GM12878 (cell line): ENCODE data around the gene KRT72. TPM values are rescaled to one million over a fixed set of nuclear protein-coding genes. Genes with fewer than 3 reads are reported as not detected.

Experiments
- ATAC-seq: fragments of 200-7000 bp; cut with Tn5 transposase; 3 replicates; pipeline ENCODE4 v1.9.1; 2020; ENCODE audit warnings: mild to moderate bottlenecking, moderate library complexity
- BruUV-seq: library from RNA; stranded (reverse); fragments of 400-500 nt; replicated peaks from 2 replicates; lab custom pipeline; 2021; lab: Mats Ljungman, UMichigan
- CTCF ChIA-PET: fragments of 300-600 bp; sonication (Branson Sonifier 250); formaldehyde crosslinking; extraction: SDS; loops from one replicate; lab custom pipeline; 2021; ENCODE audit warnings: inconsistent platforms; lab: Yijun Ruan, JAX
- POLR2A ChIA-PET: fragments of 350-600 bp; formaldehyde crosslinking; extraction: SDS; loops from one replicate; lab custom pipeline; 2021; ENCODE audit warnings: inconsistent platforms; lab: Charles Lee
- RAD21 ChIA-PET: fragments of 300-600 bp; sonication (Branson Sonifier 250); formaldehyde crosslinking; loops from one replicate; lab custom pipeline; 2023; ENCODE audit warnings: antibody characterized with exemption; ENCODE audit not compliant: unreplicated experiment; lab: Charles Lee
- SMC1A ChIA-PET: fragments of 300-600 bp; sonication (Branson Sonifier 250); formaldehyde crosslinking; loops from one replicate; lab custom pipeline; 2023; ENCODE audit not compliant: unreplicated experiment, uncharacterized antibody; lab: Charles Lee
- DNase-seq: peaks from one replicate; pipeline ENCODE4 v3.0.0-alpha.2; 2011; ENCODE audit warnings: low read depth, low spot score
- FAIRE-seq: peaks from 3 replicates; lab custom pipeline; 2011; peaks lifted over from hg19 to GRCh38; lab: Jason Lieb, UNC
- H2AFZ ChIP-seq: 2 replicates; pipeline ENCODE4 v1.6.0; 2011; ENCODE audit warnings: low read depth, low read length, control low read depth; ENCODE audit not compliant: control insufficient read depth
- H3K27ac ChIP-seq: 2 replicates; pipeline ENCODE4 v1.5.1; 2011; ENCODE audit warnings: control low read depth; ENCODE audit not compliant: control insufficient read depth, insufficient read depth
- H3K27me3 ChIP-seq, 2 experiments: replicated peaks in 1 of 2; 2 replicates each; pipeline versions ENCODE4 v1.6.0 to v1.6.1; 2011; ENCODE audit warnings: low read length in 1 of 2; ENCODE audit not compliant: control insufficient read depth in 2 of 2, insufficient read depth in 2 of 2
- H3K36me3 ChIP-seq, 2 experiments: 2 replicates each; pipeline ENCODE4 v1.5.1; 2011; ENCODE audit warnings: low read length in 1 of 2; ENCODE audit not compliant: control insufficient read depth in 2 of 2, insufficient read depth in 2 of 2
- H3K4me1 ChIP-seq: 2 replicates; pipeline ENCODE4 v1.6.1; 2011; ENCODE audit warnings: mild to moderate bottlenecking, low read length, moderate library complexity, mixed read lengths; ENCODE audit not compliant: control insufficient read depth, insufficient read depth
- H3K4me2 ChIP-seq: 2 replicates; pipeline ENCODE4 v1.6.0; 2011; ENCODE audit warnings: control low read depth; ENCODE audit not compliant: control insufficient read depth, insufficient read depth
- H3K4me3 ChIP-seq: fragments of 200-600 bp; sonication (generic); 2 replicates; pipeline ENCODE4 v1.5.1; 2016
- H3K79me2 ChIP-seq: 2 replicates; pipeline ENCODE4 v1.6.0; 2011; ENCODE audit warnings: low read length; ENCODE audit not compliant: control insufficient read depth, insufficient read depth
- H3K9ac ChIP-seq: 2 replicates; pipeline ENCODE4 v1.8.0; 2011; ENCODE audit warnings: low read length, control low read depth, mixed read lengths; ENCODE audit not compliant: control insufficient read depth, insufficient read depth
- H3K9me3 ChIP-seq: replicated peaks from 3 replicates; pipeline ENCODE4 v1.5.1; 2011; ENCODE audit warnings: mild to moderate bottlenecking, low read length; ENCODE audit not compliant: control insufficient read depth, insufficient read depth
- H4K20me1 ChIP-seq: 2 replicates; pipeline ENCODE4 v1.6.0; 2011; ENCODE audit not compliant: control insufficient read depth, insufficient read depth
- ATF7 ChIP-seq: fragments of 450-650 bp; IDR thresholded peaks from 2 replicates; pipeline ENCODE4 v1.6.1; 2016; ENCODE audit warnings: low read depth, mild to moderate bottlenecking
- BCL11A ChIP-seq: IDR thresholded peaks from 2 replicates; pipeline ENCODE4 v1.6.1; 2011; ENCODE audit warnings: low read depth, low read length
- CHD4 ChIP-seq: fragments of 200-600 bp; sonication (generic); IDR thresholded peaks from 2 replicates; pipeline ENCODE4 v1.6.1; 2016; ENCODE audit warnings: mild to moderate bottlenecking
- CTCF ChIP-seq, 3 experiments: IDR thresholded peaks in 2 of 3; conservative IDR thresholded peaks in 1 of 3; 2 replicates each; pipeline ENCODE4 v1.5.1; 2011; ENCODE audit warnings: low read depth in 3 of 3, low read length in 3 of 3, mild to moderate bottlenecking in 3 of 3, control low read depth in 2 of 3, moderate library complexity in 2 of 3, inconsistent platforms in 1 of 3, mixed read lengths in 1 of 3; ENCODE audit not compliant: control insufficient read depth in 2 of 3, insufficient read depth in 1 of 3; ENCODE audit errors: extremely low read depth in 1 of 3
- NFIC ChIP-seq: IDR thresholded peaks from 2 replicates; pipeline ENCODE4 v1.6.1; 2012; ENCODE audit warnings: low read depth, mild to moderate bottlenecking, inconsistent platforms, low read length, moderate library complexity
- NR2C1 ChIP-seq: fragments of 450-650 bp; IDR thresholded peaks from 2 replicates; pipeline ENCODE4 v1.6.1; 2017; ENCODE audit warnings: antibody characterized with exemption, mild to moderate bottlenecking, moderate library complexity
- PAX5 ChIP-seq: IDR thresholded peaks from 2 replicates; pipeline ENCODE4 v1.6.1; 2011; ENCODE audit warnings: low read depth, low read length, borderline replicate concordance
- PKNOX1 ChIP-seq: fragments of 450-650 bp; IDR thresholded peaks from 2 replicates; pipeline ENCODE4 v1.6.1; 2016; ENCODE audit warnings: mild to moderate bottlenecking
- POU2F2 ChIP-seq: IDR thresholded peaks from 3 replicates; pipeline ENCODE4 v1.6.1; 2011; ENCODE audit warnings: low read depth, mild to moderate bottlenecking, low read length, borderline replicate concordance
- YBX1 ChIP-seq: fragments of 450-650 bp; IDR thresholded peaks from 2 replicates; pipeline ENCODE4 v1.6.1; 2016; ENCODE audit warnings: antibody characterized with exemption
- WGBS: methylation state at CpG from one replicate; pipeline ENCODE4 v1.1.6; 2016; ENCODE audit warnings: low lambda C conversion rate; ENCODE audit not compliant: insufficient replicate concordance, insufficient coverage; ENCODE audit errors: missing lambda C conversion rate; 5-methylcytosine and 5-hydroxymethylcytosine counted together
- in situ Hi-C: fragments of 300-500 bp; cut with MboI; formaldehyde crosslinking; loops from 9 replicates; pipeline ENCODE4 v1.14.3; 2018; ENCODE audit warnings: mixed read lengths
- intact Hi-C: fragments of 100-400 bp; cut with micrococcal nuclease; formaldehyde crosslinking; loops from one replicate; pipeline ENCODE4 v1.14.2; 2022; ENCODE audit not compliant: unreplicated experiment
- polyA plus RNA-seq, 11 experiments: library from polyadenylated mRNA; depleted of rRNA in 4 of 11; unstranded in 6 of 11; stranded (reverse) in 5 of 11; fragments of >200 nt; fragmentation: Nextera tagmentation in 4 of 11; fragmentation: Illumina TruSeq in 1 of 11; extraction: Ambion mirVana in 4 of 11; extraction: Trizol in 1 of 11; gene quantifications; 1 replicate in 1 of 11; 2 replicates in 10 of 11; pipeline versions ENCODE4 v1.2.1 to v1.2.3, GENCODE V29; 2011 to 2016; ENCODE audit warnings: inconsistent platforms in 2 of 11, missing spikeins in 2 of 11, low read depth in 1 of 11
- total RNA-seq, 4 experiments: library from RNA; depleted of rRNA in 3 of 4; stranded (reverse); fragments of >200 nt in 3 of 4; fragmentation: Illumina TruSeq in 1 of 4; extraction: Trizol in 1 of 4; gene quantifications; 2 replicates each; pipeline versions ENCODE4 v1.2.1 to v1.2.3, GENCODE V29; 2013 to 2021
- TF ChIP-seq, protein P1 (sequence below): fragments of 150-350 bp; IDR thresholded peaks from 2 replicates; pipeline ENCODE4 v1.6.1; 2016; ENCODE audit warnings: low read depth, low read length

The KRT72 gene
- total and polyA plus RNA-seq, 10 of the 15 experiments (the other 5 are each of a cell fraction or from before 2014, with no cell fraction given) = not detected

GRCh38 chr12:52637299-52637698, 36.0 kb upstream of the KRT72 start:
- ChIA-PET CTCF (no interaction called here), SMC1A (no interaction called here), RAD21 (no interaction called here), POLR2A (no interaction called here)
- no peak for ATAC-seq
- Histone ChIP-seq H3K27me3 (peaks cover 3 to 4% of the 10 kb centered on the region in 2 experiments; a peak in 2 of 4 replicates), H3K4me1 (no peaks in the 10 kb centered on the region), H4K20me1 (no peaks in the 10 kb centered on the region), H3K4me2 (no peak overlapping the region), H3K4me3 (no peak overlapping the region), H3K9me3 (no peaks in the 10 kb centered on the region), H3K36me3 (no peaks in the 10 kb centered on the region), H2AFZ (no peak overlapping the region), H3K27ac (no peak overlapping the region), H3K9ac (no peak overlapping the region), H3K79me2 (no peaks in the 10 kb centered on the region)
- WGBS = 28% methylated on average over 4 of the region's 4 CpGs
- BruUV-seq = no TSS peak
- in situ Hi-C loops = no loop called here
- DNase-seq = no peak
- FAIRE-seq = no peak
- intact Hi-C loops = no loop called here
- no peak for TF ChIP-seq POU2F2
- no peak for TF ChIP-seq BCL11A
- TF ChIP-seq ATF7 = no peak

DNA sequence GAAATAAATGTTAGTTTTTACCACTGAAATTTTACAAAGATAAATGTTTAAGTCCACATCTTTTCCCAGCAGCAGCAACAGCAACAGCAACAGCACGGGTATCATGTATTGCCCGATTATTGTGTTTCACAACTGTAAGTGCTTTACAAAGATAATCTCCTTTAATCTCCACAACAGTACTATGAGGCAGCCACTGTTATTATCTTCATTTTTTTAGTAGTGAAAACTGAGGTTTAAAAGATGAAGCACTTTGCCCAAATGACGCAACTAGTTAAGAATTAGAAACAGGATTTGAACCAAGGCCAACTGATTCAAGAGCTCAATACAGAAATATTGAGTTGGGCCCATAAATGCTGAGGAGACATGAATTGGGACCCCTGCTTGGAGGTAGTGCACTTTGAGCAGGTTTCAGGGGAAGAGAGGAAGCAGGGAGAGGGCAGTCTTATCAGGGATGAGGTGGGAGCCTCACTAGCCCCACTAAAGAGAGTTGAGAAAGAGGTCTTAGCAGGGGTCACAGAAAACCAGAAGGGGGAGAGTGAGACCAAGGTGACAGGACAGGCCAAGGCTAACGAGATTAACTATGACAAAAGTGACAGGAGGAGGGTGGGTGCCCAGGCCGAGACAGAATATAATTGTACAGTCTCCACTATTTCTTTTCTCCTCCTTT, 35.5 kb upstream of the KRT72 start:
- in situ Hi-C loops = no loop called here
- H3K9ac ChIP-seq = no peak overlapping the region
- RAD21 ChIA-PET = no interaction called here
- intact Hi-C loops = no loop called here
- CTCF ChIA-PET = no interaction called here
- BruUV-seq = no TSS peak
- no peak overlapping the region for H3K4me2 ChIP-seq
- ATAC-seq (no peak), DNase-seq (no peak), FAIRE-seq (no peak)
- H3K27me3 ChIP-seq = peaks cover 3 to 4% of the 10 kb centered on the region in 2 experiments; a peak in 2 of 4 replicates
- H2AFZ ChIP-seq = no peak overlapping the region
- no peaks in the 10 kb centered on the region for H3K4me1 ChIP-seq
- no peaks in the 10 kb centered on the region for H3K36me3 ChIP-seq
- H3K27ac ChIP-seq = no peak overlapping the region
- H3K4me3 ChIP-seq = no peak overlapping the region
- H4K20me1 ChIP-seq = no peaks in the 10 kb centered on the region
- H3K9me3 ChIP-seq = no peaks in the 10 kb centered on the region
- WGBS = 30% methylated on average over 5 of the region's 5 CpGs
- SMC1A ChIA-PET = no interaction called here
- no peaks in the 10 kb centered on the region for H3K79me2 ChIP-seq
- POLR2A ChIA-PET = no interaction called here
- no peak for TF ChIP-seq ATF7
- TF ChIP-seq YBX1 = no peak
- TF ChIP-seq, protein P1, sequence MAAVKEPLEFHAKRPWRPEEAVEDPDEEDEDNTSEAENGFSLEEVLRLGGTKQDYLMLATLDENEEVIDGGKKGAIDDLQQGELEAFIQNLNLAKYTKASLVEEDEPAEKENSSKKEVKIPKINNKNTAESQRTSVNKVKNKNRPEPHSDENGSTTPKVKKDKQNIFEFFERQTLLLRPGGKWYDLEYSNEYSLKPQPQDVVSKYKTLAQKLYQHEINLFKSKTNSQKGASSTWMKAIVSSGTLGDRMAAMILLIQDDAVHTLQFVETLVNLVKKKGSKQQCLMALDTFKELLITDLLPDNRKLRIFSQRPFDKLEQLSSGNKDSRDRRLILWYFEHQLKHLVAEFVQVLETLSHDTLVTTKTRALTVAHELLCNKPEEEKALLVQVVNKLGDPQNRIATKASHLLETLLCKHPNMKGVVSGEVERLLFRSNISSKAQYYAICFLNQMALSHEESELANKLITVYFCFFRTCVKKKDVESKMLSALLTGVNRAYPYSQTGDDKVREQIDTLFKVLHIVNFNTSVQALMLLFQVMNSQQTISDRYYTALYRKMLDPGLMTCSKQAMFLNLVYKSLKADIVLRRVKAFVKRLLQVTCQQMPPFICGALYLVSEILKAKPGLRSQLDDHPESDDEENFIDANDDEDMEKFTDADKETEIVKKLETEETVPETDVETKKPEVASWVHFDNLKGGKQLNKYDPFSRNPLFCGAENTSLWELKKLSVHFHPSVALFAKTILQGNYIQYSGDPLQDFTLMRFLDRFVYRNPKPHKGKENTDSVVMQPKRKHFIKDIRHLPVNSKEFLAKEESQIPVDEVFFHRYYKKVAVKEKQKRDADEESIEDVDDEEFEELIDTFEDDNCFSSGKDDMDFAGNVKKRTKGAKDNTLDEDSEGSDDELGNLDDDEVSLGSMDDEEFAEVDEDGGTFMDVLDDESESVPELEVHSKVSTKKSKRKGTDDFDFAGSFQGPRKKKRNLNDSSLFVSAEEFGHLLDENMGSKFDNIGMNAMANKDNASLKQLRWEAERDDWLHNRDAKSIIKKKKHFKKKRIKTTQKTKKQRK = no peak
- TF ChIP-seq NR2C1 = no peak
- no peak for TF ChIP-seq CTCF (IDR thresholded peaks at IDR 0.05 in 2 of 3, conservative IDR thresholded peaks at IDR 0.05 in 1 of 3; ENCODE audit: control insufficient read depth in 2 of 3, extremely low read depth in 1 of 3, insufficient read depth in 1 of 3, low read depth in 3 of 3, low read length in 3 of 3)
- no peak for TF ChIP-seq PKNOX1
- no peak for TF ChIP-seq NFIC
- TF ChIP-seq CHD4 = no peak
- TF ChIP-seq PAX5 = no peak
